NOMO-1 treated with DMSO at 0.1 percent for 48 hours (cell line): ENCODE measurements around the gene FILIP1.
"Not testable (repeated sequence)": the region's sequence is repeated elsewhere in the genome, so short reads cannot be mapped to it uniquely, and the experiment has no call there.

ENCODE experiments used
- DNase-seq: peaks from one replicate; lab custom pipeline; 2025; ENCODE audit not compliant: unreplicated experiment; lab: John Stamatoyannopoulos, UW

The FILIP1 gene

GRCh38 chr6:75450903-75451302 lies 42.7 kb downstream of the FILIP1 start:
- peak; percentile 82 for DNase-seq

DNA sequence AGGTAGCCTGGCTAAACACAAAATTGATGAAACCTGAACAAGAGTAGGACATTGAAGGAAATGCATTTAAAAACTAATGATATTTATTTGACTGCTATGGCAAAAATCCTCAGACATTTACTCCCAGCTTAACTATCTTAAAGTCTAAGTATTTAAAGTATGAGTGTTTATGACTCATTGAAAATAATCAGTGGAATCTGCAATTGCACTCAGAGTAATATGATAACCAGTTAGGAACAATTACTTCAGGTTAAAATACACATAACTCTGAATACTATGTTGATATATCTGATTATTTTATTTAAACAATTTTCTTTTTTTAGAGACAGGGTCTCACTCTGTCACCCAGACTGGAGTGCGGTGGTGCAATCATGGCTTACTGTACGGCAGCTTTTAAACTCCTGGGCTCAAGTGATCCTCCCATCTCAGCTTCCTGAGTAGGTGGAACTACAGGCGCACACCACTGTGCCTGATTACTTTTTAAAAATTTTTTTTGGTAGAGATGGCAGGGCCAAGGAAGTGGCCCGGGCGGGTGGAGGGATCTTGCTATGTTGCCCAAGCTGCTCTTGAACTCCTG lies 43.9 kb downstream of the FILIP1 start:
- DNase-seq, result no peak

- no peak for DNase-seq
These were observed 47.2 kb downstream of the FILIP1 start for GRCh38 chr6:75446241-75446880.

- DNase-seq, result no peak
These were observed 47.9 kb downstream of the FILIP1 start for GRCh38 chr6:75445738-75446137.

GRCh38 chr6:75444899-75445298 lies 48.7 kb downstream of the FILIP1 start:
- DNase-seq, result no peak

DNA sequence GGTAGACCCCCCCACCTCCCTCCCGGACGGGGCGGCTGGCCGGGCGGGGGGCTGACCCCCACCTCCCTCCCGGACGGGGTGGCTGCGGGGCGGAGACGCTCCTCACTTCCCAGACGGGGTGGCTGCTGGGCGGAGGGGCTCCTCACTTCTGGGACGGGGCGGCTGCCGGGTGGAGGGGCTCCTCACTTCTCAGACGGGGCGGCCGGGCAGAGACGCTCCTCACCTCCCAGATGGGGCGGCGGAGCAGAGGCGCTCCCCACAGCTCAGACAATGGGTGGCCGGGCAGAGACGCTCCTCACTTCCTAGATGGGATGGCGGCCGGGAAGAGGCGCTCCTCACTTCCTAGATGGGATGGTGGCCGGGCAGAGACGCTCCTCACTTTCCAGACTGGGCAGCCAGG lies 51.7 kb downstream of the FILIP1 start:
- not testable (repeated sequence) for DNase-seq

DNA sequence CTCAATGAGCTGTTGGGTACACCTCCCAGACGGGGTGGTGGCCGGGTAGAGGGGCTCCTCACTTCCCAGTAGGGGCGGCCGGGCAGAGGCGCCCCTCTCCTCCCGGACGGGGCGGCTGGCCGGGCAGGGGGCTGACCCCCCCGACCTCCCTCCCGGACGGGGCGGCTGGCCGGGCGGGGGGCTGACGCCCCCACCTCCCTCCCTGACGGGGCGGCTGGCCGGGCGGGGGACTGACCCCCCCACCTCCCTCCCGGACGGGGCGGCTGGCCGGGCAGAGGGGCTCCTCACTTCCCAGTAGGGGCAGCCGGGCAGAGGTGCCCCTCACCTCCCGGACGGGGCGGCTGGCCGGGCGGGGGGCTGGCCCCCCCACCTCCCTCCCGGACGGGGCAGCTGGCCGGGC lies 52.1 kb downstream of the FILIP1 start:
- not testable (repeated sequence) for DNase-seq

DNA sequence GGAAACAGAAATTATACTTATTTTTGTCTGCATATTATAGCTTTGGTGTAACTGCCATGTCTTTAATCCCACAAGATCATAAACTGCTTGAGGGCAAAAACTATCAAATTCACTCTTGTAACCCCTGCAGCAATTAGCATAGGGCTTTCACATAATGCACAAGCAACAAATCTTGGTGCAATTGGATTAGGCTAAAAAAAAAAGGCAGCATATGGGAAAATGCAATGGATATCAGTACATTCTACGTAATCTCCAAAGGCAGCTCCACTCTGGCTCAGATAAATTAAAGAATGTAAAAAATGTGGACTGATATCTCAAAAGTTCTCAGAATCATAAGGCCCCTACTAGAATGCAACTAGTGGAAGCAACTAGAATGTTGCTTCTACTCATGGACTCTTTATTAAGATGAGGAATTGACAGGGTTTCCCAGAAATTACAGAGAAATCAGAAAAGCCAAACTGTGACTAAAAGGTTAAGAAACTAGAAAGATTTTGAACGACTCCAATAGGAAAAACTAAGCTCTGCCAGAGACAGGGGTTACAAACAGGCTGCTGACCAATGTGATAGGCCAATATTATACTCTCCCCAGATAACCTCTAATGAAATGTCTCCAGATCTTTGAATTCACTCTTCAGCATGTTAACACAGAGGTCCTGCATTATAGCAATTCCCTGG lies 55.0 kb downstream of the FILIP1 start:
- DNase-seq, result no peak

- no peak for DNase-seq
These were observed 55.6 kb downstream of the FILIP1 start for GRCh38 chr6:75438013-75438431.

DNA sequence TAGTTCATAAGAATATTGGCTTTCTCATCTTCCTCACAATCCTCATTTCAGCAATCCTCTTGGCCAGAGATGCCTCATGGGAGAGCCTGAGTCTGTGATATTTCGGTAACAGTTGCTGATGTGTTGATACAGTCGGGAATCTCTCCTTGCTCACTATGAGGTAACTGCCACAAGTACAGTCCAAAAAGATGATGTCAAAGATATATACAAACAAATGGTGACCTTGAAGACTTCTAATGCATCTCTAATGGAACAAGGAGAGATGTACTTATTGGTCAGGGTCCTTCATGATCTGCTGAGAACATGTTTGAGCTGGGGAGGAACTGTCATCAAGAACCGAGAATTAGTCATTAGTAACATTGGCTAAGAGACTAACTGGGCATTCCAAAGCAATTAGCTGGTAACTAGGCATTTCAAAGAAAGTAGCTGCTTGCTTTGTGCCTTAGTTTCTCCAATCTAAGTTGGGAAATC lies 56.1 kb downstream of the FILIP1 start:
- DNase-seq, result no peak

DNA sequence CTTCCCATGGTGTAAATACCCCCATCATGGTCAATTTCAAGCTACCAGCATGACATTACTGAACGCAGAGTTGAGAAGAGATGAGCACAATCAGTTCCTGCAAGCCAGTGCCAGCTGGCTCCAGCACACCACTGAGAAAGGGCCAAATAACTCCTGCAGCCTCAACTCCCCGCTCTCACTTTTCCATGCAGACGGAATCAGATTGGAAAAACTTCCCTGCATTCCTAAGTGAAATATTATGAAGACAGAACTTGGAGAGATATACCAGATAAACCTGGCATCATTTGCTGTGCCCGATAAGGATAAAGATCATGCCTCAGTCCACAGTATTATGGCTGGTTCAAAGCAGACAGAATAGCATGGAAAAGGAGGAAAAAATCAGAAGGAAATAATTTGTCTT lies 56.7 kb downstream of the FILIP1 start:
- DNase-seq, result no peak

GRCh38 chr6:75432809-75433208 lies 60.8 kb downstream of the FILIP1 start:
- not testable (repeated sequence) for DNase-seq

DNA sequence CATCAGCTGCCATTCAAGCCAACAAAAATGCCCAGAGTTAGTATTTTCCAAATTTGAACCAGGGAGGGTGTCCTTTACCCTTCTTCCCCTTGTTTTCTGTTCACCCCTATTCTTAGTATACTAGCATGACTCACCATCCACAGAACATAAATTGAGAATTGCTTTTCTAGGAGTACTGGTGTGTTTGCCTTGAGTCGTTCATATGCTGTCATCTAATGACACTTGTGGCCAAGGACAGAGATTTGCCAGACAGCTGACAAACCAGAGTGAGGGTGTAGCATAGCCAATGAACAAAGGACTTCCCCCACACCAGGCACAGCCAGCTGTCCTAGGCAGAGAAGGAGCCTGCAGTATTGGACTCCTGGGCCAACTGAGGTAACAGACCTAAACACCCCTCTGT lies 62.2 kb downstream of the FILIP1 start:
- peak; percentile 40 for DNase-seq

DNA sequence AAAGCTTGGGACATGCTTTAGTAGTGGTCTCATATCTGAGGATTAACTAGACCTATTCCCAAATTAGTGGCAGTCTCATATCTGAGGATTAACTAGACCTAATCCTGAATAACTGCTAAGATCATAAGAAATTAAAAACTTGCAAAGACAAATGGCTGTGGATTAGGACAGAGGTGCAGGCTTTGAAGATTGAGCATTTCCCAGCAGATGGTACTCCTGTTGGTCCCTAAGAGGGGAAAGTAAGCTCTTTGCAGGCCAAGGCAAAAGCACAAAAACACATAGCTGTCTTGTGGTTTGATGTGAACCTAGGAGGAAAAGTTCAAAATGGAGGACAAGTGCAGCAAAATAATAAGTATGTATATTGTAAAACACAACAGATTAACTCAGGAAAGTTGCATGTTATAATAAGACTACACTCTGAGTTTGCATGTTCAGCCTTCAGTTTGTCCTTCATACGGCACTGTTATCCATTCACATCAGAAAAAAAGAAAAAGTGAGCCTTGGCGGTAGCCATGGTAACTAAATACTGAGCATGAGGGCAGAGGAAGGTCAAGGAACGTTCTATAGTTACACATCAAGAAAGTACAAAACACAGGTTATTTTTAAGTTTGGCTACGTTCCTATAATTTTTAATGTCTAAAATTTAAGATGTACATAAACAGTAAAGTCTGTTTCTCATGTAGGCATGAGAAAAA lies 62.8 kb downstream of the FILIP1 start:
- DNase-seq, result no peak

GRCh38 chr6:75429061-75429703 lies 64.4 kb downstream of the FILIP1 start:
- no peak for DNase-seq

DNA sequence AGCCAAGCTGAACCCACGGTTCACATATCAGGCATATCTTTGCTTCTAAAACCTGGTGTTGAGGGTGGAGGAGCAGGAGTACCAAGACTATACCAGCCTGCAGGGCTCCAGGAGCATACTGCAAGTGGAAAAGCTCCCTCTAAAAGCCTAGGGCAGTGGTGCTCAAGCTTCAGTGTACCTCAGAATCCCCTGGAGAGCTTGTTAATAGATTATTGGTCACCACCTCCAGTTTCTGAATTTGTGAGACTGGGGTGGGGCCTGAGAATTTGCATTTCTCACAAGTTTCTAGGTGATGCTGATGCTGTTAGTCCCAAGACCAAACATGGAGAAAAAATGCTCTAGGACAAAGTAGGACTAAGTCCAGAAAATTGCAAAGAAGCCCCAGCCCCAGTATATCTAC lies 65.4 kb downstream of the FILIP1 start:
- no peak for DNase-seq

GRCh38 chr6:75427329-75427728 lies 66.3 kb downstream of the FILIP1 start:
- DNase-seq, result no peak

DNA sequence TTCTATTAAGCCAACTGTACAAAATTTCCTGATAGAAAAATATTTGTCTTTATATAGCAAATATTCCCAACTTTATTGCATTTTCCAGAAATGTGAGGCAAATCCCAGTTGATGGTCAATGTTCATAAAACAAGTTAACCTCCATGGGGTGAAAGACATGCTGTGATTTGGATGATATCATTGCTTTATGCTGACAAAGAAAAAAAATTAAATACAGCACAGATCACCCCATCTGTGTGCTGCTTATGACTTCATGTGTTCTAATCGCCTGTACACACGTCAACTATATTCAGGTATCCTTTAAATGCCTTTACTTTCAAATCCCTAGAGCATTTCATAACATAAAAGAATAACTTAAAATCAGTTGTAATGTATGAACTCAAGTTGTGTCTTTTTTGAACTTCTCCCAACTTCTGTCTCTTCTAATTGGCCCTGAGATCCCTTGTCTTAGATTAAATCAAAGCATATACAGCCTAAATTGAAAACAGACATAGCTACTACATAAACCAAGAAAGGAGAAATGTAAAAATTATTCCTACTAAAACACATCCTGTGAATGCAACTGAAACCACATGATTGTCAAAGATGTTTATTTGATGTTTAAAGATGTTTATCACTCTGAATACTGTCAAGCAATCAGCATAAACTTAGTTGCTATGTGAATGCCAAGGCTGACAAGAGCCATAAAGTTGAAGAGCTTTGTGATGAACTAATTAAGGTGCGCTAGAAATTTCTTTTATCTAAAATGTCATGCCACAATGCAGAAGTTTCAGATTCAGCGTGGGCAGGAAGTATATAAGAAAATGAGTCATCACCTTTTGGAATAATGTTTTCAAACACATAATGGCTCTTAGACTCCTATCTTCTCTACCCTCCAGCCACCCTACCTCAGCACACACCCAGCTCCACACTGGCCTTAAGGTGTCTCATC lies 68.7 kb downstream of the FILIP1 start:
- peak; percentile 13 for DNase-seq

GRCh38 chr6:75423386-75423785 lies 70.2 kb downstream of the FILIP1 start:
- no peak for DNase-seq

DNA sequence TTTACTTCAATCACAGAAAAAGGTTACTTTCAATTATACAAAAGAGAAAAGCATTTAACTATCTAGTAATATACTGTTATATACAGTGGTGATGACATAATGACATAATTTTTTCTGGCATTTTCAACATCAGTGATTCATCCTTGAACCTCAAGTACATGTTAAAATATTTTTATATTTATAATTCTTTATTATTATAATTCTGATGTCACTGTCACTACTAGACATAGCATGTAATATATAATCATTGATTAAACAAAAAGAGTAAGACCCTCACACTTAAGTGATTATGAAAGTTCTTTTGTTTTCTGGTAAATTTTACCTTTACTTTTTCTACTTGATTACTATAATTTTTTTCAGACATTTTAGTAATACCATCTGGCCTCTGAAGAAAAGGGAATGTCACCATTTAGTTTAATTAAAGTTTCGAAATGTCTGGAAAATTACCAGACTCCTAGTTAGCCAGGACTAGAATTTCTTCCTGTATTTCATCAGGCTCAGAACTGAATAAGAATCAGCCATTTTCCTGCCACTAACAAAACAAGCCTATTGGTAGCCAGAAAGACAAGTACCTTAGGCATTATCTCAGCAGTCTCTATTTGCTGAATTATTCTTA lies 71.5 kb downstream of the FILIP1 start:
- DNase-seq, result no peak
